Activated naive CD4-positive, alpha-beta T cell treated with anti-CD3 and anti-CD28 coated beads for 36 hours (primary cell): Measurements from ENCODE around the gene HCN3. TPM values are rescaled to one million over a fixed set of nuclear protein-coding genes. Genes with fewer than 3 reads are reported as not detected.

Source experiments
- CTCF ChIA-PET: fragments of 350-600 bp; sonication (Branson Sonifier 250); formaldehyde crosslinking; loops from one replicate; lab custom pipeline; 2021; ENCODE audit warnings: antibody characterized with exemption; lab: Charles Lee
- DNase-seq: peaks from one replicate; pipeline ENCODE4 v3.0.0-alpha.2; 2020
- H3K27ac Mint-ChIP-seq: one replicate; pipeline ENCODE4 v1.8.0; 2021; ENCODE audit warnings: mild to moderate bottlenecking, mixed read lengths
- H3K27me3 Mint-ChIP-seq: one replicate; pipeline ENCODE4 v1.8.0; 2021; ENCODE audit warnings: low read depth, mixed read lengths
- H3K36me3 Mint-ChIP-seq: one replicate; pipeline ENCODE4 v1.8.0; 2021; ENCODE audit warnings: low read depth, mixed read lengths
- H3K4me1 Mint-ChIP-seq: one replicate; pipeline ENCODE4 v1.8.0; 2021; ENCODE audit warnings: low read depth, mixed read lengths
- H3K4me3 Mint-ChIP-seq: one replicate; pipeline ENCODE4 v1.8.0; 2021; ENCODE audit warnings: mild to moderate bottlenecking, moderate library complexity, mixed read lengths
- H3K9me3 Mint-ChIP-seq: one replicate; pipeline ENCODE4 v1.8.0; 2021; ENCODE audit warnings: mixed read lengths
- intact Hi-C: fragments of 100-400 bp; cut with micrococcal nuclease; formaldehyde crosslinking; loops from one replicate; pipeline ENCODE4 v1.15.1; 2023
- total RNA-seq, 2 experiments: library from RNA; stranded (reverse); gene quantifications; one replicate each; pipeline ENCODE4 v1.2.3, GENCODE V29; 2021

Gene HCN3
- total RNA-seq, 2 experiments from 2014 or later, result 0.79 to 1.6 TPM

DNA sequence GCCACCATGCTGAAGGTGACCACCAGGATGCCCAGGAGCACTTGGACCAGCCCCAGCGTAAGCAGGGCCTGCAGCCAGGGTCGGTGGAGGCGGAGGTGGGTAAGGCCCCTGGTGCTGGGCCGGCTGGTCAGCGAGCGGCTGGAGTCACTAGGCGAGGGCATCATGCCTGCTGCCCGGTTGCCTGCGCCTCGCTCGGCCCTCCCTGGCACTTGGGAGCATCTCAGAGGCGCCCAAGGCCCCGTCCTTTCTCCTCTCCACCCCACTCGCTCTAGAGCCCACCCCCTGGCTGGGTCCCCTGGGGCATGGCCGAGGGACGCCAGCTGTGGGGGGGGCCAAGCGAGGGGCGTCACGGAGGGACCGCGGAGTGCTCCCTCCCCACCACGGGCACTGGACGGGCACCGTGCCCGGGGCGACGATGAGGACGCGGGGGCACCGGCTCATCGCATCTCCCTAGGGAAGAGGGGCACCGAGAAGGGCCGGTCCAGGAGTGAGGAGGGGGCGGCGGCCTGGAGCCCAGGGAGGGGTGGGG, 22.5 kb upstream of the HCN3 start:
- no peak for DNase-seq
- Mint-ChIP-seq H3K27ac (no peak overlapping the region), H3K4me3 (peak overlapping the region; percentile 75), H3K9me3 (no peaks in the 10 kb centered on the region), H3K4me1 (peaks cover 26% of the 10 kb centered on the region), H3K36me3 (peaks cover 17% of the 10 kb centered on the region), H3K27me3 (no peaks in the 10 kb centered on the region)
- CTCF ChIA-PET, result no interaction called here
- intact Hi-C loops, result loop anchor here (1.0 to 5.0 kb wide), 3 partner anchors 19 to 248 kb away; partner anchors contain the start of genes CLK2 and FDPS

DNA sequence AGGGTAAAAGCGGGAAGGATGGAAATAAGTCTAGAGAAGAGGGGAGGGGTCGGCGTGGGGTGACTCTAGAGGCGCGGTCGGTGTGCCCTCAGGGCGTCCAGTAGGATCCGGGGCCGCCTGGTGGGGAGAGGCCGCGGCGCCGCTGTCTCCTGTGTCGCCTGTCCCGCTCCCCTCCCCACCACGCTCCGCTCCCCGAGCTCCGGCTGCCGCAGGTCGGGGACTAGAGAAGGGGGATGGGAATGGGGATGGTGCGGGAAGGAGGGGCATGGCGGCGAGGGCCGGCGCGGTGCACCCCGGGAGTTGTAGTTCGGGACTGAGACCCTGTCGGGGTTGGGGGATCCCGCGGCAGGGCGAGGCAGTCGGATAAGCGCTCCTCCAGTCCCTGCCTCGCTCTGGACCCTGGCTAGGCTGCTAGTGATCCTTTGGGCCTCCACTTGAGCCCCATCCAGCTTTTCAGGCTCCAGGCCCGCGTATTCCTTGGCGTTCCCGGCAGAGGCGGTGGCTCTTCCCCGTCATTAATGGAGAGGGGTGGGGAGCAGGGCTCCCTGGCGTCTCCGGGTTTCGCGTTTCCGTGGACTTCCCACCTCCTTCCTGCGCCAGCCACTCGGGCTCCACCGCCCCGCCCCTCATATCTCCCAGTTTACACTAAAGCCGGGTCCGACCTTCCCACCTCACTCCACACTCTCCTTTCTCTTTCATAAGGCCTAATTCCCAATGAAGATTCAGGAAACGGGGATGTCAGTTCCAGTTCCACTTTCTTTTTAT, 21.8 kb upstream of the HCN3 start, which contains the start of gene ENTREP3:
TSS of gene ENTREP3 (minus strand) at position 241 of the 765 bp plus-strand sequence. CDS start 606 bp downstream, outside the sequence.
- Mint-ChIP-seq H3K27ac (peak within 1 kb of the TSS; percentile 46), H3K36me3 (peaks cover 21% of the 10 kb centered on the region), H3K4me1 (peaks cover 28% of the 10 kb centered on the region), H3K9me3 (no peaks in the 10 kb centered on the region), H3K27me3 (no peaks in the 10 kb centered on the region), H3K4me3 (peak within 1 kb of the TSS; percentile 75)
- DNase-seq, result peak; percentile 86
- CTCF ChIA-PET, result interaction anchor here (1.2 kb wide), 1 partner anchor 67 kb away, joined by 3 read pairs; no protein-coding TSS in a partner anchor
- intact Hi-C loops, result loop anchor here (1.0 kb wide), 2 partner anchors 18 to 53 kb away; partner anchors contain the start of genes CLK2 and FDPS

DNA sequence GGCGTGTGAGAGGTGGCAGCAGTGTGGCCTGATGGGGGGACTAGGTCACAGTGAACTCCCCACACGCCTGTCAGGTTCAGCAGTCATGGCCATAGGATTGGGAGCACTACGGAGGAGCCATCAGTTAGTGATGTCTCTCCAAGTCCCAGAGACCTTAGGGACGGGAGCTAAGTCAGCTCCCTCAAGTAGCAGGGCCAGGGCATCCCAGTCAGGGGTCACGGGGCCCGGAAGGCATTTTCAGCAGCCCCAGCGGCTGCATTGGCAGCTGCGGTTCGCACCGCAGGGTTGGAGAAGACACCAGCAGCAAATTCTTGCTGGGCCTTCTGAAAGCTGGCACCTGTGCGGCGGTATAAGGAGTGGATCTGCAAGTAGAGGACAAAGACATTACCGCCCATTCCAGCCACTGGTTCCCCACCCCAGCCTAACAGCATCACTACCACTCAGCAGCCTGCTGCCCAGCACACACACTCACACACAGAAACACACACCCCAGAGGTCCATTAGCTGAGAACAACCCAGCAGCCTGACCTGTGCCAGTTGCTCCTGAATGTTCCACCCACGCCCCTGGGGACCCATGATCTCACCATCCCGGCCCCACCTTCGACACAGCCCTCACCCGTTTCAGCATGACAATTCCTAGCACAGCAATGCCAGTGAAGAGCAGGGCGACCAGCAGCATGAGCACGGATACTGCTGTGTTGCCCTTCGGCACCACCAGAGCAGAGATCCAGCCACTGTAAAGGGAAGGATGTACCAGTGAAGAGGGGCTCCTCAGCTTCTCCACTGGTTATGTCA, 21.0 kb upstream of the HCN3 start:
- DNase-seq, result no peak
- H3K9me3 Mint-ChIP-seq, result no peaks in the 10 kb centered on the region
- H3K27ac Mint-ChIP-seq, result peak overlapping the region; percentile 33
- peaks cover 23% of the 10 kb centered on the region for H3K36me3 Mint-ChIP-seq
- H3K4me3 Mint-ChIP-seq, result peak overlapping the region; percentile 75
- CTCF ChIA-PET, result interaction anchor here (1.2 kb wide), 1 partner anchor 66 kb away, joined by 3 read pairs; no protein-coding TSS in a partner anchor
- H3K27me3 Mint-ChIP-seq, result no peaks in the 10 kb centered on the region
- intact Hi-C loops, result no loop called here
- peaks cover 32% of the 10 kb centered on the region for H3K4me1 Mint-ChIP-seq

DNA sequence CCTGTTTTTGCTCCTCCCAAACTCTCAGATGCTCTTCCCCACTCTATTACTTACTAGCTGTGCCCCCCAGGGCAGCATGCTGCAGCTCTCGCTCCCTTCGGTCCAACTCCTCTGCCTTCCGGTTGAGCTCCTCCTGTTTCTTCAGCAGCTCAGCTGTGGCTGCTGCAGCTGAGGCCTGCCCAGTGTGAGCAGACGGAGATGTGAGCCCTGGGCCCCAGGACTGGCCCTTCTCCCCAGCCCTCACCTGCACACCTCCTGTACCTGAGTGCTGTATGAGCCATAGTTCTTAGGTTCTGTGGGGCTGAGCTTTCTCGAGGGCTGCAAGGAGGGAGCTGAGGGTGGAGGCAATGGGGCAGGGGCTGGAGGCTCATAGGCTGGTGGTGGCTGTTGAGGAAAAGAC, 17.0 kb upstream of the HCN3 start:
- no peak for DNase-seq
- peaks cover 51% of the 10 kb centered on the region for H3K36me3 Mint-ChIP-seq
- CTCF ChIA-PET, result interaction anchor here (1.1 to 4.0 kb wide), 3 partner anchors 10 to 63 kb away, joined by 3 to 64 read pairs (median 3); no protein-coding TSS in a partner anchor
- no peaks in the 10 kb centered on the region for H3K9me3 Mint-ChIP-seq
- H3K4me3 Mint-ChIP-seq, result no peak overlapping the region
- intact Hi-C loops, result loop anchor here (5.0 kb wide), 1 partner anchor 602 kb away; no protein-coding TSS in a partner anchor
- peak overlapping the region; percentile 20 for H3K27ac Mint-ChIP-seq
- H3K27me3 Mint-ChIP-seq, result no peaks in the 10 kb centered on the region
- H3K4me1 Mint-ChIP-seq, result peaks cover 32% of the 10 kb centered on the region

DNA sequence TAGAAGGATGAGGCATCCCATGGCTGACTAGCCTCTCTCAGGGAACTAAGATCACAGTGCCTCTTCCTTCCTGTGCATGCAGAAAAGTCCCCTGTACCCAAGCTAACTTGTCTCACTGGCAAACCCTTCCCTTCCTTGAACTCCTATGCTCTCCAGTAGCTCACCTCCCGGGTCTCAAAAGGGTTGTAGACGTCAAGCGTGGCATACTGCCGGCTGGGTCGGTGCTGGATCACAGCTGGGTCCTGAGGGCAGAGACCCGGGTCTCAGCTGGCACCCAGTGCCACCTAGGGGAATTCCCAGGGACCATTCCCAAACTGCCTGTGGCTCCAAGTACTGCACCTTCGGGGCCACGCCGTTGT, 15.8 kb upstream of the HCN3 start:
- intact Hi-C loops, result loop anchor here (5.0 kb wide), 1 partner anchor 601 kb away; no protein-coding TSS in a partner anchor
- Mint-ChIP-seq H3K36me3 (peaks cover 53% of the 10 kb centered on the region), H3K4me1 (peaks cover 27% of the 10 kb centered on the region), H3K27ac (peak overlapping the region; percentile 93), H3K4me3 (peak overlapping the region; percentile 95), H3K27me3 (no peaks in the 10 kb centered on the region), H3K9me3 (no peaks in the 10 kb centered on the region)
- CTCF ChIA-PET, result interaction anchor here (1.0 to 4.0 kb wide), 4 partner anchors 11 to 62 kb away, joined by 3 to 64 read pairs (median 6); partner anchors contain the start of genes MTX1 and THBS3
- peak; percentile 58 for DNase-seq

DNA sequence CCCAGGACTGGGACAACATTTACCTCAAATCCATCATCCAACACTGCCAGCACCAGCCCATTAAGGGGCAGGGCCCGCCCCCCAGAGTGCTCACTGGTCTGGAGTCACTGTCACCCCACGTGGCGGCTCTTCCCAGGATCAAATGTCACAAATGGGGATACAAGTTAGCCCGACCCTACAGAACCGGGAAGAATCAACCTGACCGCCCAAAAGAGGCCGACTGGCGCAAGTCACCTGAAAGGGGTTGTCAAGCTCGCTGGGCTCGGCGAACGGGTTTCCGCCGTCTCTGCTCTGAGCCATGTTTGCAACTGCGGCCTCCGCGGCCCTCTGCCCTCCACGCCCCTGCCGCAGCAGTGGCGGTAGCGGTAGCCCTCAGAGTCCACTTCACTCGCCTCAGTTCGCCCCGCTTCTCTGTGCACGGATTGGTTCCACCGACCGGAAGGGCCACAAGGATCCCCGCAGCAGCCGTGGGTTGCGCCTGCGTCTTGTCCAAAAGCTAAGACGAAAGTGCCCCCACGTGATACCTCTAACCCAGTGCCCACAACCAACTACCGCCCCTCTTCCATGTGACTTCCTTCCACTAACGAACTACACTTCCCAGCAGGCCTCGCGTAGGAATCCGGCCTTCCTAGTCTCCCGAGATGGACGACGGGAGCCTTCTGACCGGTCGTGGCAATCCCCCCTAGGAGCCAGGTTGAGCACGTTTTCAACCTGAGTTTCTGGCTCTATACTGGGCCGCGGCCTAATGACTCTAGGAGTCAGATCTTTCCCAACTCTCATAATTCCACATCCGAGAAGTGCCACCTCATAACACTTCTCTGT, 15.2 kb upstream of the HCN3 start, which contains the start of gene SCAMP3:
TSS of gene SCAMP3 (minus strand) at position 509 of the 822 bp plus-strand sequence. CDS start at position 300, 209 bp downstream.
- Mint-ChIP-seq H3K9me3 (no peaks in the 10 kb centered on the region), H3K27me3 (no peaks in the 10 kb centered on the region), H3K4me1 (peaks cover 27% of the 10 kb centered on the region), H3K36me3 (peaks cover 53% of the 10 kb centered on the region), H3K4me3 (peak within 1 kb of the TSS; percentile 95), H3K27ac (peak within 1 kb of the TSS; percentile 93)
- intact Hi-C loops, result loop anchor here (1.0 to 5.0 kb wide), 6 partner anchors 11 to 759 kb away; partner anchors contain the start of genes CLK2 and FDPS
- peak; percentile 95 for DNase-seq
- CTCF ChIA-PET, result interaction anchor here (0.6 to 4.0 kb wide), 6 partner anchors 11 to 115 kb away, joined by 3 to 64 read pairs (median 4); partner anchors contain the start of genes MTX1 and THBS3

DNA sequence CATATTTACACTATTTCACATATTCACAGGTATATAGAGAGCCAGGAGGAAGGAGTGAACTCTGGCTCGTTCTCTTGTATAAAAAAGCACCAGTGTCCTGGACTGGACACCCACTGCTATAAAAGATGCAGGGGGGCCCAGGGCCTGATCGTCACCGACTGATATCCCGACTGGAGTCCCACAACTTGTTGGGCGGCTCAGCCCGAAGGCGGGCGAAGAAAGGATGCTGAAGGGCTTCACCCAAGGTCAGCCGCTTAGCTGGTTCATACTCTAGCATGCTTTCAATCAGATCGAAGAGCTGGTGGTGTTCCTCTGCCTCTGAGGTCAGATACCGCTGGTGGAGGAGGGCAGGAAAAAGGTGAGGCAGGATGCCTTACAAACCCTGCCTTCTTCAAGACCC, 14.2 kb upstream of the HCN3 start:
- intact Hi-C loops, result loop anchor here (5.0 kb wide), 1 partner anchor 599 kb away; no protein-coding TSS in a partner anchor
- peak overlapping the region; percentile 93 for H3K27ac Mint-ChIP-seq
- H3K27me3 Mint-ChIP-seq, result no peaks in the 10 kb centered on the region
- peaks cover 27% of the 10 kb centered on the region for H3K4me1 Mint-ChIP-seq
- CTCF ChIA-PET, result interaction anchor here (1.1 to 5.5 kb wide), 2 partner anchors 10 to 12 kb away, joined by 4 to 40 read pairs; partner anchors contain the start of gene CLK2
- H3K4me3 Mint-ChIP-seq, result peak overlapping the region; percentile 31
- no peak for DNase-seq
- H3K36me3 Mint-ChIP-seq, result peaks cover 58% of the 10 kb centered on the region
- no peaks in the 10 kb centered on the region for H3K9me3 Mint-ChIP-seq

DNA sequence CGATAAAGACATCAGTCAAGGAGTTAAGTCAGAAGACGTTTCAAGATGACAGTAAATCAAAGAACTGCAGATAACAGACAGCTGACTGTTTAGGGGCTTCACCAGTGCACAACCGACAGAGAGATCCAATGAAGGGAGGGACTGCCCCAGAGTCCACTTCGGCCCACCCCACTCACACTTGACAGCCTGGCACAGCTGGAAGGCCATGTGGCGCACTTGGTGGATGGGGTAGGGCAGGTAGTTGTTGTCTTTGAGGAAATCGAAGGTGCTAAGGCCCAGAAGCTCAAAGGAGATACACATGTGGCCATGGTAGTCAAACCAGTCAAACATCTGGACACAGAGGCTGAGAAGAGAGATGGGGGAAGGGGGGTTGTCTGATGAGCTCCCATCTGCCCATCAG, 10.7 kb upstream of the HCN3 start:
- H3K36me3 Mint-ChIP-seq, result peaks cover 69% of the 10 kb centered on the region
- no peaks in the 10 kb centered on the region for H3K27me3 Mint-ChIP-seq
- no peak for DNase-seq
- CTCF ChIA-PET, result interaction anchor here (1.2 to 5.5 kb wide), 4 partner anchors 10 to 57 kb away, joined by 3 to 40 read pairs (median 5); no protein-coding TSS in a partner anchor
- peaks cover 19% of the 10 kb centered on the region for H3K4me1 Mint-ChIP-seq
- no peak overlapping the region for H3K4me3 Mint-ChIP-seq
- intact Hi-C loops, result no loop called here
- H3K9me3 Mint-ChIP-seq, result no peaks in the 10 kb centered on the region
- H3K27ac Mint-ChIP-seq, result no peak overlapping the region

DNA sequence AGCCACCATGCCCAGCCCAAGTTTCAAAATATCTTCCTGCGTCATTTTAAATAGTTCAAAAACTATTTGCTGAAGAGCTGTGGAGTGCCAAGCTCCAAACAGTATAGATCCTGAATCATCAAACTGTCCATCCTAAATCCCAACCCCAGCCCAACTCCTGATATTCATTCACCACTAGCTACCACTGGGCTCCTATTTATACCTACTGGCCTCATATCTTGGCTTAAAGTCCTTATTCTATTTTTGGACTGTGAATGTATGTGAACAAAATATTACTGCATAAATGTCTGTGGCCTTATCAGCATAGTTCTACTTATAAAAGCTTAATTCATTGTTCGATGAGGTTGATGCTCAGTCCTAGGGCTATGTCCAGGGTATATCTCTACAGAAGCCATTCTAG, 9.9 kb upstream of the HCN3 start:
- intact Hi-C loops, result no loop called here
- H3K36me3 Mint-ChIP-seq, result peaks cover 65% of the 10 kb centered on the region
- CTCF ChIA-PET, result interaction anchor here (1.2 to 5.5 kb wide), 3 partner anchors 9 to 19 kb away, joined by 3 to 40 read pairs (median 7); no protein-coding TSS in a partner anchor
- no peaks in the 10 kb centered on the region for H3K27me3 Mint-ChIP-seq
- no peak overlapping the region for H3K4me3 Mint-ChIP-seq
- peaks cover 26% of the 10 kb centered on the region for H3K4me1 Mint-ChIP-seq
- no peak overlapping the region for H3K27ac Mint-ChIP-seq
- H3K9me3 Mint-ChIP-seq, result no peaks in the 10 kb centered on the region
- DNase-seq, result no peak

DNA sequence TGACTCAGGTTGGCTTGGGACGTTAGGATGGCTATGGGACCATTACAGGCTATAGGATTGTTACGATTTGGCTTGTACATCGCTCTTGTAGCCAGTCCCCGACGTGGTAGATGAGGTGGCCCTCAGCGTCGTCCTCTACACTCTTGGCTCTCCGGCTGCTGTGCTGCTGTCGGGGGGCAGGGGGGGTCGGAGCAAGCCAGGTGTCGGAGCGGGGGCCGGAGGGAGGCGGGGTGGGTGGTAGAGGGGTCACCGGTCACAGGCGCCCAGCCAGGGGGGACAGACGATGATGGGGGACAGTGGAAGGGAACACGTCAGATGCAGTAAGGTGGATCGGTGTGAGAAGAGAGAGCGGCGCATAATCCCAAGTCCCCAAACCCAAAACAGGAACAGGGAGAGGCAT, 8.6 kb upstream of the HCN3 start:
- H3K27ac Mint-ChIP-seq, result no peak overlapping the region
- CTCF ChIA-PET, result interaction anchor here (5.5 kb wide), 1 partner anchor 18 kb away, joined by 40 read pairs; no protein-coding TSS in a partner anchor
- no peak for DNase-seq
- intact Hi-C loops, result no loop called here
- H3K36me3 Mint-ChIP-seq, result peaks cover 58% of the 10 kb centered on the region
- no peaks in the 10 kb centered on the region for H3K27me3 Mint-ChIP-seq
- peaks cover 25% of the 10 kb centered on the region for H3K4me1 Mint-ChIP-seq
- no peak overlapping the region for H3K4me3 Mint-ChIP-seq
- H3K9me3 Mint-ChIP-seq, result no peaks in the 10 kb centered on the region

DNA sequence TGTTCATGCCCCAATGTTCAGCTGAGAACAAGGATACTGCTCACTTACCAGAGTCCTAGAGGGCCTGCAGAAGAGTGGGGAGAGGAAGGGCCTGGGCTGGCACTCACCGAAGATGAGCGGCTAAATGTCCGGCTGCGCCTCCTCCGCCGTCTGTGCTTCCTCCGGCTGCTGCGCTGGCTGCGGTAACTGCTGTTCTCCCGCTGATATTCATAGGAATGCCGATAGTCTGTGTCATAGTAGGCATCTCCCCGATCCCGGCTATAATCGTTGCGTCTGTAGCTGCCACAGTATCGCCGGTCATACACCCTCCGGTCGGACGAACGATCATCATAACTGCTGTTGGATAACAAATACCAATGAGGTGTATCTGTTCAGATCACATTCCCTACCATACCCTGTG, 7.9 kb upstream of the HCN3 start:
- Mint-ChIP-seq H3K4me1 (peaks cover 28% of the 10 kb centered on the region), H3K36me3 (peaks cover 57% of the 10 kb centered on the region), H3K4me3 (no peak overlapping the region), H3K27me3 (no peaks in the 10 kb centered on the region), H3K27ac (no peak overlapping the region), H3K9me3 (no peaks in the 10 kb centered on the region)
- CTCF ChIA-PET, result no interaction called here
- DNase-seq, result no peak
- intact Hi-C loops, result no loop called here
